ENCODE measurements around the gene MSTN. TPM values are rescaled to one million over a fixed set of nuclear protein-coding genes. Genes with fewer than 3 reads are reported as not detected.

The MSTN gene
- not detected for total RNA-seq

DNA sequence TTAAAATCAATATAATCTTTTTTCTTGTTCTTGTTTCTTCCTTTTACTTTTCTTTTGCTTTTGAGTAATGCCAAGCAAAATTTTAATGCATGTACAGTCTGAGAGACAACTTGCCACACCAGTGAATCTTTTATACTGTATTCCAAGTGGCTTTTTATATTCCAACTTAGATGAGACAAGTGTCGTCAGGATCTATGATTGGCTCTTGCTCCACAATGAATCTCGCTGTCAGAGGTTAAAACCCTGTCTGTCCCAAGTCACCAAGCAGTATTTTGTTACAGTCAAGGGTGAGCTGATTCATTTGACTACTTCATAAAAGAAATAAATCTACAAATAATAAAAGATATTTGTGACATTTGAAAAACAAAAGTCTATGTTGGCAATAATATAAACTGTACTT, at the start of gene MSTN:
Gene MSTN (minus strand): TSS at position 129 of the 400 bp plus-strand sequence. CDS start 133 bp downstream, outside the sequence.
- Mint-ChIP-seq H3K27me3 (no peaks in the 10 kb centered on the region), H3K4me3 (no peak within 1 kb of the TSS), H3K4me1 (no peaks in the 10 kb centered on the region), H3K9me3 (no peaks in the 10 kb centered on the region), H3K36me3 (no peaks in the 10 kb centered on the region), H3K27ac (no peak within 1 kb of the TSS)
- no peak for DNase-seq
- POLR2A ChIA-PET, result no interaction called here
- no peak for ATAC-seq (ENCODE audit: low read depth)

DNA sequence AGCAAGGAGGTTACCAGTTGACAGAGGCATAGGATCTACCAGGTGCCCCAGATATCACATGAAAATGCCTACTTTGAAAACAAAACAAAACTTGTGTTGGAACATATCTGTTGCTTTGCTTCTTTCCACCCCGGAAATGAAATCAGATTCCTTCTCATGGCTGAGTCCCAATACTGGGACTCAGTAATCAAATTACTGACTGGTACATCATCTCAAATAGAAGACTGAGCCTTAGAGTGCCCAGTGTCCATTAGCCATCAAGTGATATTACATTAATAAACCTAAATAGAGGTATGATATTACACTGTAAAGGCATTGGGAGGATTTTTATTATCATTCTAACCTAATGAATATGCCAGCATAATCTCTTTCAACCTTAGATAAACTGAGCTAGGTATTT, 48.6 kb upstream of the MSTN start:
- no peak for ATAC-seq (ENCODE audit: low read depth)
- Mint-ChIP-seq H3K4me3 (no peak overlapping the region), H3K36me3 (no peaks in the 10 kb centered on the region), H3K4me1 (no peaks in the 10 kb centered on the region), H3K9me3 (no peaks in the 10 kb centered on the region), H3K27me3 (peaks cover 7% of the 10 kb centered on the region), H3K27ac (no peak overlapping the region)
- POLR2A ChIA-PET, result no interaction called here
- DNase-seq, result no peak

DNA sequence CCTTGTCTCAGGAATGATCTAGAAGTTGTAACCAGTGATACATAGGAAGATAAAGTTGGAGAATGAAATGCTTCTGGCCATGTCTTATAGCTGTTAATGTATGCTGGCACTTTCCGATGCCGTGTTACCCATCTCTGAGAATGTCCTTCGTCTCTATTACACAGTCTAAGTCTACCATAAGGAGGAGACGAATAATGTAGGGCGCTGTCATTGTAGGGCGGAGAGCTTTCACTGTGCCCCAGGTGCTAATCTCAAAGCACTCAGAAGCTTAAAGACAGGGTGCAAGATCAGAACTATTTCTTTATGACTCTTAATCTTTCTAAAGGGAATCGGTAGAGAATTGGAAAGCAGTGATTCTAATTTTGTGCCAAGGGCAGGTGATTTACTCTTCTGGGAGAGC, 48.2 kb upstream of the MSTN start:
- ATAC-seq (ENCODE audit: low read depth), result no peak
- H3K27me3 Mint-ChIP-seq, result peaks cover 7% of the 10 kb centered on the region
- H3K36me3 Mint-ChIP-seq, result no peaks in the 10 kb centered on the region
- H3K27ac Mint-ChIP-seq, result no peak overlapping the region
- H3K9me3 Mint-ChIP-seq, result no peaks in the 10 kb centered on the region
- no peak overlapping the region for H3K4me3 Mint-ChIP-seq
- DNase-seq, result no peak
- POLR2A ChIA-PET, result no interaction called here
- no peaks in the 10 kb centered on the region for H3K4me1 Mint-ChIP-seq

DNA sequence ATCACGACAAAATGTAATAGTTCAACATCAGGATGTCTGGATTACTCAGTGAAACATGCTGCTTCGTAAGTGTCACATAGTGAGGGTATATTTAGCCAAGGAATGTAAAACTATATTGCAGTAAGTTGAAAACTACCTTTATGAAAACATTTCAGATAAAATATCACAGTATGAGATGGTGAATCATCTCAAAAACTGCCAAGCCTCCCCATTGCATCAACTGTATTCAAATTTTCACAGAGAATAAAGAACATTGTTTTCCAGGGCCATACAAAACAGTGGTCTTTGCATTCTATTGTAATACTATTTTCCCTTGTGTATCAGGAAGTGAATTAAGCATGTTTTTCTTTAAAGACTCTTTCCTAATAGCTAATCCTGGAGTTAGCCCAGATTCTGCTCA, 47.6 kb upstream of the MSTN start:
- H3K27ac Mint-ChIP-seq, result no peak overlapping the region
- no peaks in the 10 kb centered on the region for H3K4me1 Mint-ChIP-seq

DNA sequence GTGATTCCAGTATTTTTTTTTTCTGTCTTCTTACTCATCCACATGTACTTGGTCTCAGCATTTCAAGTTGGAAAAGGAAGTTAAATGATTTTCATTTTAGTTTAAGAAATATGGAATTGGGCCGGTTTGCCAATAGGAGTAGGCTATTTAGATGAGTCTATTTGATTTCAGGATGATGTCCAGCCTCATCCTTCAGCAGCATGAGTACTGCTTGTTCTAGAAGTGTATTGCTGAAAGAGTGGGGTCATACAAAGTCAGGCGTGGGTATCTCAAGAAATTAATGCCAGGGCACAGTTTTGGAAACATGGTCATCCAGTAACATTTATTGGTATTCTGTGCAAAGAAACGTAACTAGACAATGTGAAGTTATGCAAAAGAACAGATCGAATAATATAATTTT, 44.9 kb upstream of the MSTN start:
- H3K9me3 Mint-ChIP-seq, result peaks cover 3% of the 10 kb centered on the region
- H3K4me3 Mint-ChIP-seq, result no peak overlapping the region
- H3K36me3 Mint-ChIP-seq, result no peaks in the 10 kb centered on the region
- H3K27me3 Mint-ChIP-seq, result peaks cover 12% of the 10 kb centered on the region
- H3K4me1 Mint-ChIP-seq, result no peaks in the 10 kb centered on the region
- DNase-seq (no peak), ATAC-seq (ENCODE audit: low read depth) (no peak)
- H3K27ac Mint-ChIP-seq, result no peak overlapping the region
- POLR2A ChIA-PET, result no interaction called here

More for the DNA sequence above, 47.6 kb upstream of the MSTN start:
- POLR2A ChIA-PET, result no interaction called here
- DNase-seq, result no peak
- Mint-ChIP-seq H3K27me3 (peaks cover 12% of the 10 kb centered on the region), H3K4me3 (no peak overlapping the region), H3K9me3 (no peaks in the 10 kb centered on the region), H3K36me3 (no peaks in the 10 kb centered on the region)
- ATAC-seq (ENCODE audit: low read depth), result no peak

DNA sequence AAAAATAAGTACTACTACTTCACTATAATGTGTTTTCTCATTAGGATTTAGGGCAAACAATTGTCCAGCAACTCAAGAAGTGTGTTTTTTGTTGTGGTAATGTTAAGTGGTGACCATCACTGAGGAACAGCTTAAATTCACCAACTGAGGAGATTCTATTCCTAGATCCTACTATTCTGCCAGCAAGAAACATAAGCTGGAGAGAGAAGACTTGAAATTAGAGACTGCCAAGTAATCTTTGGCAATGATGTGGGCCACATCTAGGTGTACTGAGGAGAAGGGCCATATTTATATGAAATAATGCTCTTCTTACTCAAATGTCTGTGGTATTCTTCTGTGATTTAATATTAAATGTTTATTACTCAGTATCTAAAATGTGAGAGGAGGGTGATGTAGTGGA, 44.3 kb upstream of the MSTN start:
- no peak for DNase-seq
- no peaks in the 10 kb centered on the region for H3K36me3 Mint-ChIP-seq
- POLR2A ChIA-PET, result no interaction called here
- H3K27ac Mint-ChIP-seq, result no peak overlapping the region
- ATAC-seq (ENCODE audit: low read depth), result no peak
- H3K4me3 Mint-ChIP-seq, result no peak overlapping the region
- H3K9me3 Mint-ChIP-seq, result peaks cover 5% of the 10 kb centered on the region
- no peaks in the 10 kb centered on the region for H3K4me1 Mint-ChIP-seq
- H3K27me3 Mint-ChIP-seq, result peaks cover 12% of the 10 kb centered on the region

DNA sequence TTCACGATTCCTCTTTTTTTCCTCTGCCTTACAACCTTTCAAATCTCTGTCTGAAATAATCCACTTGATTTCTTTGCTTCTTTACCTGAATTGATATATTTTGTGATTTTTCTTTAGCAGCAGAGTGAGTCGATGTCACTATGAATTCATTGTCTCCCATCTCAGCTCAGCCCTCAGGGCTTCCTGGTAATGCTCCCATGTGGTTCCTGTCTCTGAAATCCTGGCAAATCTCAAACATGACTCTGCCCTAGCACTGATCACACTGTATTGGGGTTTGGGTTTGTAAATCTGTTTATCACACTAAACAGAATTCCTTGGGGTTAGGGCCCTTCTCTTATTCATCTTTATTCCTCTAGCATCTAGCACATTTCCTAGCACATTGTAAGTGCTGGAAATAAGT, 43.0 kb upstream of the MSTN start:
- POLR2A ChIA-PET, result no interaction called here
- Mint-ChIP-seq H3K4me3 (no peak overlapping the region), H3K27ac (no peak overlapping the region), H3K36me3 (no peaks in the 10 kb centered on the region), H3K27me3 (peaks cover 9% of the 10 kb centered on the region), H3K4me1 (no peaks in the 10 kb centered on the region), H3K9me3 (peaks cover 7% of the 10 kb centered on the region)
- DNase-seq, result no peak
- no peak for ATAC-seq (ENCODE audit: low read depth)

DNA sequence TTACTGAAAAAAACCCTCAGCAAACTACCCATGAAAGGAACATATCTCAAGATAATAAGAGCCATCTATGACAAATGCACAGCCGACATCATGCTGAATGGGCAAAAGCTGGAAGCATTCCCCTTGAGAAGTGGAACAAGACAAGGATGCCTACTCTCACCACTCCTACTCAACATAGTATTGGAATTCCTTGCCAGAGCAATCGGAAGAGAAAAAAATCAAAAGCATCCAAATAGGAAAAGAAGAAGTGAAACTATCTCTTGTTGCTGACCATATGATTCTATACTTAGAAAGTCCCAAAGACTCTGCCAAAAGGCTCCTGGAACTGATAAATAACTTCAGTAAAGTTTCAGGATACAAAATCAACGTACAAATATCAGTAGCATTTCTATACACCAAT, 40.6 kb upstream of the MSTN start:
- H3K36me3 Mint-ChIP-seq, result no peaks in the 10 kb centered on the region
- no peaks in the 10 kb centered on the region for H3K4me1 Mint-ChIP-seq
- peaks cover 8% of the 10 kb centered on the region for H3K9me3 Mint-ChIP-seq
- no peak overlapping the region for H3K27ac Mint-ChIP-seq
- H3K4me3 Mint-ChIP-seq, result no peak overlapping the region
- peaks cover 9% of the 10 kb centered on the region for H3K27me3 Mint-ChIP-seq
- POLR2A ChIA-PET, result no interaction called here
- ATAC-seq (ENCODE audit: low read depth) (no peak), DNase-seq (no peak)

DNA sequence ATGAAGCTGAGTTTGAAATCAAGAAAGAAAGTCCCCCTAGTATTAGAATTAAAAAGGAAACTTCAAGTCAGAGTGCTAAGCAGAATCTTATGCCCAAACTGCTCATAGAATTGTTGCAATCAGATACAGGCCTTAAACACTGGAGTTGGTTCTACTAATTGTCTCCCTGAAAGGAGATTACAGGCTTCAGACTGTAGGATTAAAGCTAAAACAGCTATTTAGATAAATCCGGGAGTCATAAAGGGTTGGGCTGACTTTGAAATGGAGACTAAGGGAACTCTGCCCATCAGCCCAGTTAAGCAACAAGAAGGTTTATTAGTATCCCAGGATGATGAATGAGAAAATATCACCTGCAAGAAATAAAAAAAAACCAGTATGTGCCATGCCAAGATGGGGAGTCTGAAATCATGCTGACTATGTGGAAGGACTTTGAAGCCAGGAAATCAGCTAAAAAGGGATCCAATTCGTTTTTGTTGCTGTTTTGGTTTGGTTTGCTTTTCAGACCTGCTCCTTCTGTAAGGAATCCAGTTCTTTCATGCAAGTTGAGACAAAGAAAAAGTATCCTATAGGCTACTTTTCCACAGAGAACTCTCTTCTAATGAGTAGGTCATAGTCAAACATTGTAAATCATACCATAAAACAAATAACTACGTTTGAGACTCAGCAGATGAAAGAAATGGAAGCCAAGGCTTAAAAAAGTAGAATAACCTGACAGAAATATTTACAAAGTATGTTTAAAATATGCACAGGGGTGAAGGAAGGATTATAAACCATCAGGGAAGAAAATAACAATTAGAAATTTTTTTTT, 37.6 kb upstream of the MSTN start:
- Mint-ChIP-seq H3K4me3 (no peak overlapping the region), H3K4me1 (no peaks in the 10 kb centered on the region), H3K36me3 (no peaks in the 10 kb centered on the region), H3K27ac (no peak overlapping the region), H3K9me3 (peaks cover 8% of the 10 kb centered on the region), H3K27me3 (peaks cover 3% of the 10 kb centered on the region)
- ATAC-seq (ENCODE audit: low read depth) (no peak), DNase-seq (no peak)
- POLR2A ChIA-PET, result interaction anchor here (0.6 kb wide), 1 partner anchor 532 kb away, joined by 4 read pairs; no protein-coding TSS in a partner anchor

DNA sequence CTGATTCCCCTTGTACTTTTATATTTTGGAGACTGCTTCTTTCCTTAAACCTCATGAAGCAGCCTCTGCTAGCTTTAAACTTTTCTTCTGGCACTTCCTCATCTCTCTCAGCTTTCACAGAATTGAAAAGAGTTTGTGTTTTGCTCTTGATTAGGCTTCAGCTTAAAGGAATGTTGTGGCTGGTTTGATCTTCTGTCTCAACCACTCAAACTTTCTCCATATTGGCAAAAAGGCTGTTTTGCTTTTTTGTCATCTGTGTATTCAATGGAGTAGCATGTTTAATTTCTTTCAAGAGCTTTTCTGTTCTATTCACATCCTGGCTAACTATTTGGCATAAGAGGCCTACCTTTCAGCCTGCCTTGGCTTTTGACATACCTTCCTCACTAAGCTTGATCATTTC, 36.3 kb upstream of the MSTN start:
- POLR2A ChIA-PET, result no interaction called here
- Mint-ChIP-seq H3K36me3 (no peaks in the 10 kb centered on the region), H3K4me3 (no peak overlapping the region), H3K27ac (no peak overlapping the region), H3K27me3 (peaks cover 3% of the 10 kb centered on the region), H3K4me1 (no peaks in the 10 kb centered on the region), H3K9me3 (peaks cover 8% of the 10 kb centered on the region)
- ATAC-seq (ENCODE audit: low read depth) (no peak), DNase-seq (no peak)

DNA sequence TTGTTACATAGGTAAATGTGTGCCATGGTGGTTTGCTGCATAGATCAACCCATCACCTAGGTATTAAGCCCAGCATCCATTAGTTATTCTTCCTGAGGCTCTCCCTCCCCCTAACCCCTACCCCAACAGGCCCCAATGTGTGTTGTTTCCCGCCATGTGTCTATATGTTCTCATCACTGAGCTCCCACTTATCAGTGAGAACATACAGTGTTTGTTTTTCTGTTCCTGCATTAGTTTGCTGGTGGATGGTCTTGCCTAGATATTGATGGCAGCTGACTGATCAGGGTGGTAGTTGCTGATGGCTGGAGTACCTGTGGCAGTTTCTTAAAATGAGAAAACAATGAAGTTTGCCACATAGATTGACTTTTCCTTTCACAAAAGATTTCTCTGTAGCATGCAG, 34.6 kb upstream of the MSTN start:
- Mint-ChIP-seq H3K4me3 (no peak overlapping the region), H3K27me3 (no peaks in the 10 kb centered on the region), H3K4me1 (no peaks in the 10 kb centered on the region), H3K27ac (no peak overlapping the region), H3K36me3 (no peaks in the 10 kb centered on the region), H3K9me3 (peaks cover 3% of the 10 kb centered on the region)
- POLR2A ChIA-PET, result no interaction called here
- no peak for ATAC-seq (ENCODE audit: low read depth)
- no peak for DNase-seq

DNA sequence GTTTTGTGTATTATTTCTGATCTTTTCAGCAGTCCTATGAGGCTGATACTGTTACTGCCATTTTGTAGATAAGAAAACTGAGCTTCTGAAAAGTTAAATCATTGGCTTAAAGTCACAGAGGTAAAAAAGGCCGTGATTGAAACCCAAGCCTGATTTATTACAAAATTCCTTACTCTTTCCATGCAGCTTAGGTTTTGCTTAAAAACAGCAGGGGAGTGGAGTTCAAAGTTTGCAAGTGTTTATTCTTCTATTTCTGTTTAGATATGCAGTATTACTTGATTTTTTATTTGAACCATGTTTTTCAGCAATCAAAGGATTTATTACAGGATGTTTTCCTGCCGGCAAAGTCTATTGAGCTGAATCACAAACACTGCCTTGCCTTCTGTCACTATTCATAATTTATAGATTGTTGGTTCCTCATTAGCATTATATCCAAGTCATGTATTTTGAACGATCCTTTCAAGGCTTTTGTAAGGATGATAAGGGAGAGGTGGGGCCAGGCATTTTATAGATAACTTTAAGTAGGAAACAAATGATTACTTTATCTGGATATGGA, 31.9 kb upstream of the MSTN start:
- no peak for ATAC-seq (ENCODE audit: low read depth)
- no peak overlapping the region for H3K27ac Mint-ChIP-seq
- no peaks in the 10 kb centered on the region for H3K4me1 Mint-ChIP-seq
- H3K27me3 Mint-ChIP-seq, result no peaks in the 10 kb centered on the region
- H3K36me3 Mint-ChIP-seq, result no peaks in the 10 kb centered on the region
- H3K4me3 Mint-ChIP-seq, result no peak overlapping the region
- H3K9me3 Mint-ChIP-seq, result peaks cover 2% of the 10 kb centered on the region
- DNase-seq, result no peak
- POLR2A ChIA-PET, result no interaction called here

DNA sequence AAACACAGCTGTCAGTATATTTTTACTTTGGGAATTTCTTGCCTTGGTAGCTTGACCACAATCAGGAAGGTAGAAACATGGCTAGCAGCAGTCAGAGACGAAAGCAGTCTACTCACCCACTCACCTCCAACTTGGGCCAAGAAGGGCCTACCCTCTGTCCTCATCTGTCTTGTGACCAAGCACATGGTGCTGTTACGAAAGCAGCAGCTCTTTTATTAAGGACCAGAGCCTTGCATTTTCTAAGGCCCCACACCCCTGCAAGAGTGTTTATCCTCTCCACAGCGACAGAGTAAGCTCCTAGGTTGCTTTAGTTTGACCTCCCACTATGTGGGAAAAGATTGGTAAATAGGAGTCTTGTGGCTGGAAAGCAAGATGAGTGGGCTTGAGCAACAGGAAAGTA, 31.3 kb upstream of the MSTN start:
- POLR2A ChIA-PET, result no interaction called here
- DNase-seq (no peak), ATAC-seq (ENCODE audit: low read depth) (no peak)
- Mint-ChIP-seq H3K27ac (no peak overlapping the region), H3K4me1 (no peaks in the 10 kb centered on the region), H3K27me3 (no peaks in the 10 kb centered on the region), H3K4me3 (no peak overlapping the region), H3K36me3 (no peaks in the 10 kb centered on the region), H3K9me3 (no peaks in the 10 kb centered on the region)

DNA sequence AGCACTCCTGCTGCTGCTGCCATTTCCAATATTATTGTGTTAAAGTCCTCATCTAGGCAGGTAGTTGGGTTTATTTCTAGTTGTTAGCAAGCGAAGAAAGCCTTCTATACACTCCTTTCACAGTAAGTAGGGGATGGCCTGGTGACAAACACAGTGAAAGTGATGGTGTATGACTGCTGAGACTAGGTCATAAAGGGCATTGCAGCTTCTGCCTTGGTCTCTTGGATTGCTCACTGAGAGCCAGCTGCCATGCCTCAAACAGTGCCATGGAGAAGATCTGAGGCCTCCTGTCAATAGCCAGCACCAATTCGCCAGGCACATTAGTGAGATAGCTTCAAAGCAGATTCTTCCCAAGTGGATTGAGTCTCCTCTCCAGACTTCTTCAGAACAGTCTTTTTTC, 27.6 kb upstream of the MSTN start:
- ATAC-seq (ENCODE audit: low read depth), result no peak
- Mint-ChIP-seq H3K4me3 (no peak overlapping the region), H3K27ac (no peak overlapping the region)

More for the DNA sequence above, 27.6 kb upstream of the MSTN start:
- Mint-ChIP-seq H3K27me3 (no peaks in the 10 kb centered on the region), H3K36me3 (no peaks in the 10 kb centered on the region), H3K4me1 (no peaks in the 10 kb centered on the region), H3K9me3 (no peaks in the 10 kb centered on the region)
- POLR2A ChIA-PET, result no interaction called here
- no peak for DNase-seq
